ENCODE measurements around the gene URAD. TPM values are rescaled to one million over a fixed set of nuclear protein-coding genes. Genes with fewer than 3 reads are reported as not detected.

URAD gene
- polyA plus RNA-seq, 4 donors = not detected

DNA sequence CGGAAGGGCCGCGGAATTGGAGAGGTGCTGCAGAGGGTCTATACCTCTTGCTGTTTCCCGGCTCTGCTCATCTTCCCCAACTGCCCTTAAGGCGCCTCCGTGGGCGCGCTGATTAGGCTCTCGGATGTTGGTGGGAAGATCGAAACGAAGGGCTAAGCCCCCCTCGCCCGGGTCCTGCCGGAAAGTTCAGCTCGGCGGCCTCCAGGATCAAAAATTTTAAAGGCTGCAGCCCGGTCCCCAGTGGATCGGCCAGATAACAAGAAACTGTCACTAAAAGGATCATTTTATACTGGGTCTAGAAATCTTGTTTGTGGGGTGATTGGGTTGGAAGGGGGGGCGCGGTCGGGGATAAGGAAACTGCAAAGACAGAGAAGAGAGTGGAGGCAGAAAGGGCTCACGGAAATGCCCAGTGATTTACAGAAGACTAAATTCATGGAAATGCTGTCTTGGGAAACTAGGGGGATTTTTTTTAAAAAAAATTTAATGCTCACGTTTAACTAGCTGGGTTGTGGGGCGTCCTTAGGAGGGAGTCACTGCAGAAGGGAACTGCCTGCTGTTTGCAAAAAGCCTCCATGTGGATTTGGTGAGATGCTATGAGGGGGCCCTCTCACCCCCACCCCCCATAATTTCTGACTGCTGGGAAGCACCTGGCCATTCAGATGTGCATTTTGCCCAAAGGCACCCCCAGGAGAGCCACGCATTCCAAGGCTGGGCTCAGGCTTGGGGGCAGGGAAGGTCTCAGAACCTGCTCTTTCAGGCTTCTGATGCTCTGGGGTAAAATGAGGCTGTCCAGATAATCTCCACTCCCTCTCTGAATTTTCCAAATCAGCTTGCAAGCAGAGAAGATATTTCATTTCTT, 27.0 kb downstream of the URAD start:
- DNase-seq (ENCODE audit: low read depth in 4 of 4, low spot score in 3 of 4) = no peak

DNA sequence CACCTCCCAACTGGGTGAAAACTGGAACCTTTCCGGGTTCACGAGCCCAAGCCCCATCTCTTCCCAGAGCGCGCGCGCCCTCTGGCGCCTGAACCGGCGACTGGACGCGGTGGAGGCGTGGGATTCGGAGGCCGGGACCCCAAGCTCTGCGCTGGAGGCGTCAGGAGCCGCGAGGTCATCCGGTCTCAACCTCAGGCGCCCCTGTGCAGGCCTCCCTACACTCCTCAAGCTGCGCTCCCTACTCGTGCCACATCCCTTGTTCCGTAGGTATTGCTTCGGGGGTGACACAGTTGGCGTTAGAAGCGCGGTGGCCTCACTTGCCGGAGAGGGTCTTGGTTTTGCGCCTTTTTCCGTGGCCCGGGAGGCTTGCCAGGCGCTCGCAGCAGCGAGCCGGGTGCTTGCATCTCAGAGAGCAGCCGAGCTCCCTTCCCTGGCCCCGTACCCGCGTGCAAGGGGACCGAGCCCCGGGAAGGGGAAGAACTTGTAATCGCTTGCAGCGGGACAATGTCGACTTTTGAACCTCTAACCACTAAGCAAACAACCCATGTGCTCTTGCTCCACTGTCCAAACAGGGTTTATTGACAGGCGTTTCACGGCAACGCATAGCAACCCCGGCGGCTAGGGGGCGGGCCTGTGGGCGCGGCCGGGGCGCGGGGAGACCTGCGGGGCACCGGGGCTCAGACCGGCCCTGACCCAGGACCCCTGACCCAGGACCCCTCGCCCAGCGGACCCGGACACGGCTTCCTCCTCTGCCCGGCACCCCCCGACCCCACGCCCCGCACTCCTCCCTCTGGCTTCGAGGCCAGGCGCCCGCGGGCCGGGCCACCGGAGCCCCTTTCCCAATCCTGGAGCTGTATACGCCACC, 27.9 kb downstream of the URAD start:
- DNase-seq (ENCODE audit: low read depth in 4 of 4, low spot score in 3 of 4) = no peak

DNA sequence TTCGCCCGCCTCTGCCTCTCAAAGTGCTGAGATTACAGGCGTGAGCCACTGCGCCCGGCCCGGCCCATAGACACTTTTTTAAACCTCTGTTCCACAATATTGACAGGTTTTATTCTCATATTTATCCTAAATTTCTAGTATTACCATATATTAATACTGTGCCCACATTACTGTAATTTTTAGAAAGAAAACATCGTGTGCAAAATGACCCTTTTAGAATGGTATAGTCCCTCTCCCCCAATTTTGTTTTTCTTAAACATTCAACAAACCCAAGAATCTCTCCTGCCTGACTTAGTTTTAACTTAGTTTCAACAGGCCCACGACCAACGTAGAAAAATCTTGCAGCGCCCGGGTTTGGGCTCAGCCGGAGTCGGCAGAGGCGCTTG, 28.5 kb downstream of the URAD start:
- no peak for DNase-seq (ENCODE audit: low read depth in 4 of 4, low spot score in 3 of 4)

DNA sequence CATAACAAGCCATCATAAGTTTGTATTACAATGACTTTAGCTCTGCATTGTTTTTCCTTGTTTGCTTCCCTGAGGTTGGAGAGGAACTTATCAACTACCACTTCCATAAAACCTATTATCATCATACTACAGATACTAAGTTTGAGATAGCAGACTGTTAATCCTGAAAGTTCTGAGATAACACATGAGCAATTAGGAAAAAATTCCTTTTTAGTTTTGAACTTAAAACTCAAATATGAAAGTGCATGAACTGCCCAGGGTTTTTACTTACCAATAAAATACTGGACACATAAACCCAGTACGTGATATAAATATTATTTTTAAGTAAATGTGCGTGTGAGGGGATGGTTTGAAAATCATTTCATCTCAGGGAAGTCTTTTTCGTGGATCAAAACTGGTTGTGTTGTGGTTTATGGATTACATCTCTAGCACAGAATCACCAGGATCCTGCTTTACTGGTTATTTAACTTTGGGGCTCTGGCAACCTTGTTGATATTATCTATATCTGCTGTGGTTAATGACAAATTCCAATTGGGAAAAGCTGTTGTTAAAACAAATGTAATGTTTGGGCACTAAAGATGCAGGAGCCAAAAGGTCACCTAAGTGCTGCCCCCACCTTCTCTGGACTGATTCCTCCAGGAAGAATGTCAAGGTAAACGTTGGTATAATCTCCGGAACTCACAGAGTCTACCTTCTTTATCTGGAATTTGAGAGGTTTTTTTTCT, 31.8 kb downstream of the URAD start:
- DNase-seq (ENCODE audit: low read depth in 4 of 4, low spot score in 3 of 4) = no peak

DNA sequence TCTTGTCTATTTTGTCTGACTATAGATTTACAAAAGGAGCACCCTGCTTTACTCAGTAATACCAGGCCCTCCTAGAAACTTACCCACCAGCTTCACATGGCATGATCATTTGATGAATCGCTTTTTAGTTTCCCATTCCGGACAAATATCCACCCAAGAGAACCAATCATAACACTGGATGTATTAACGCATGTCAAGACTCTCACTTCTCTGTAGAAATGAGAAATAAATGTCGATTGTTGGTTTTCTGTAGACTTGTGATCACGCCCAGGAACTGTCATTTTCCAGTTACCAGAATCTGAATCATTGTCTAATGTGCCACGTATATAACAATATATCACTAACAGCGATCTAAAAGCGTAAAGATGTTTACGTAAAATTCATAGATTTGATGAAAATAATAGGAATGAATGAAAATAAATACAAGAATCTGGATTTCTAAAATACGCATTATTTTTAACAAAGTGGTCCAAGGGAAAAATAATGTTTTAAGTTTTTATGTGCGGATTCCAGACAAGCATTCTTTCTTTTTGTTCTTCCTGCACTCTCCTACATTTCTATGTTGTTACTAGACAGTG, 33.4 kb downstream of the URAD start:
- no peak for DNase-seq (ENCODE audit: low read depth in 4 of 4, low spot score in 3 of 4)

DNA sequence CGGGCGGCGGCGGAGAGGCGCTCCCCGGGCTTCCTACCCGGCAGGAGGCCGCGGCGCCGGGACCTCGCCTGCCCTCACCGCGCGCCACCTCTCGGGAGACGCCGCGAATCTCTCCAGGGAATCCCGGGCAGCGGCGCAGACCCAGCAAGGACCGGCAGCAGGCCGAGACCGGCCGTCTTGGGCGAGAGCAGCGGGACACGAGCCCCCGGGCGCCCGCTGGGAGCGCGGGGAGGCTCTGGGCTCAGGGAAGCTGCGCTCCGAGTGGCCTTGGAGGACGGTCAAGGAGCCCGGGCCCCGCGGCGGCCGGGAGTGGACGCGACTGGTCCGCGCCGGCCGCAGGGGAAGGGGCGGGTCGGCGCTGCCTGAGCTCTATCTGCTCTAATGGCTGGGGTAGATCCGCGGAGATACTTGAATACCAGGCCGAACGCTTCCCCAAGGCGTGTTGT, 34.1 kb downstream of the URAD start:
- no peak for DNase-seq (ENCODE audit: low read depth in 4 of 4, low spot score in 3 of 4)

DNA sequence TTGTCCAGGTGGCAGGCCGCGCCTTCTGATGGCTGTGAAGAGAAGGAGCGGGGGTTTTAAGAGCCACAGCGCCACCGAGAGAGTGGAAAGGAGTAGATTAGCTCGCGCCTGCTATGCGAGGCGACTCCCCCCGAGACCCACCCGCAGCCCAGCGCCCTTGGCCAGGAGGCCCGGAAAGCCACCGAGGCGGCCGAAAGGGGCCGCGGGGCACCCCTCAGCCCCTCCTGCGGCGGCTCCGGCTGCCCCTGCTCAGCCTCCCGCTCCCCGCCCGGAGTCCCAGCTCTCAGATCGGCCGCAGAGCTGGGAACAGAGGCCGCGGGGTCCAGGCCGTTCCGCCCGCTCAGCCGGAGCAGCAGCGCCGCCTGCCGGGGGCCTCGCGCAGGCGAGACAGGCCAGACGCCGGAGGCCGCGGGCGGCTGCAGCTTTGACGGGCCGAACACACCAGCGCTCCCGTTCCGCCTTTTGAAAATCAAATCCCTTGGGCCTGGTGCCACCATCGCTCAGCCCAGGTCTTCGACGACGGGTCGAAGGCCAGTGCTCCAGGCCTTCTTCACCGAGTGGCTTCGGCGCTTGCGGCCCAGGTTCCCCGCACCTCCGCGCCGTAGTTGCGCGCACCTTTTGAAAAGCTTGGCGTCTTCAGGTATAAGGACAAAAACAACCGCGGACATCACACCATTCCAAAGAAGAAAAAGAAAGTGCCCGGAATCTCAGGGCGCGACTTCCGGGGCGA, 34.7 kb downstream of the URAD start:
- peak; percentile 61 to 83 (median 69) for DNase-seq (ENCODE audit: low read depth in 4 of 4, low spot score in 3 of 4)

DNA sequence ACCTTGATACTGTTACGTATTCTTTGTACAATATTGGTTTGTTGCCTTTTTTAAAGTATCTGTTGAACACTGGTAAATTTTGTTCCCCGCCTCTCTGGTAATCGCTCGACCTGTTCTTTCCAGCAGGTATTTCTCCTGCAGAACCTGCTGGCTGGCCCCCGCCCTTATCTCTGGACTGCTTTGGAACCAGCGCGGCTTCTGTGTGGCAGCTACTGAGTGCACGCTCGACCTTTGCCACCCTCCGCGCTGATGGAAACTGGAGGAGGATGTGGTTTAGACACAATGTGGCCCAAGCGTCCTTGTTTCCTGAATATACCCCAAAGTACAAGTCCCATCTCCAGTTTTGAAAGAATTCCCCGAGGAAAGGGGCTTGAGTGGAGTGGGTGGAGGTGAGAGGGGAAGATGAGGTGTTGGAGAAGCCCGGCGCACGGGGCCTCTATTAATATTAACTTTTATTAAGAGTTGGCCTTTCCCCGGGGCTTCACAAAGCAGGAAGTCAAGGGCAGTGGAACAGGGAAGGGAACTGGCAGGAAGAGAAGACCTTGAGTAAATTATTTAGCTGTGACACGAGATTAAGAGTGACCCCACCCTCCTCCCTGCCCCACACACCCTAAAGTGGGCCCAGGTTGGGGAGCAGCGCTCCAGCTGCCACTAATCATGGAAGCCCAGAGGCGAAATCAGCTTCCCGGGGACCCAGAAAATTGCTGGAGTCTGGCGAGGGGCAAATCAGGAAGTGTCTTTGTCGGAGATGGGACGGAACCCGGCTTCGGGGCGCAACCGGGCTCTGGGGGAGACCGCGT, 35.4 kb downstream of the URAD start:
- DNase-seq (ENCODE audit: low read depth in 4 of 4, low spot score in 3 of 4) = no peak

DNA sequence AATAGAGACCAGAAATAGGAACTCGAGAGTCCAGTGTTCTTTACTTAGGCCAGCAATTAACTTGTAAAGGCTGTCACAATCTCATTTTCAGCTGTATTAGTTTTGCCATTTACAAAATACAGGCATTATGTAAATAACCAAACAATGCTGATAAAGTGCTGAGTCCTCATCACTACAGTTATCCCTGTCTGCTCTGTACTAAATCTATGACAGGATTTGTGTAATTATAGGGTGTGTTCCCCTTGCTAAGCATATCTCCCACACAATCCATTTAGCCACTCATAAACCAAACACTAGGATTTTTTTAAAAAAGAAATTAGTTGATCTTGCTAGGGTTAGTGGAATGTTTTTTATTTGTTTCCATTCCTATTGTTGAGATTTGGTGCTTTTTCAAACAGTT, 45.5 kb downstream of the URAD start:
- no peak for DNase-seq (ENCODE audit: low read depth in 4 of 4, low spot score in 3 of 4)

DNA sequence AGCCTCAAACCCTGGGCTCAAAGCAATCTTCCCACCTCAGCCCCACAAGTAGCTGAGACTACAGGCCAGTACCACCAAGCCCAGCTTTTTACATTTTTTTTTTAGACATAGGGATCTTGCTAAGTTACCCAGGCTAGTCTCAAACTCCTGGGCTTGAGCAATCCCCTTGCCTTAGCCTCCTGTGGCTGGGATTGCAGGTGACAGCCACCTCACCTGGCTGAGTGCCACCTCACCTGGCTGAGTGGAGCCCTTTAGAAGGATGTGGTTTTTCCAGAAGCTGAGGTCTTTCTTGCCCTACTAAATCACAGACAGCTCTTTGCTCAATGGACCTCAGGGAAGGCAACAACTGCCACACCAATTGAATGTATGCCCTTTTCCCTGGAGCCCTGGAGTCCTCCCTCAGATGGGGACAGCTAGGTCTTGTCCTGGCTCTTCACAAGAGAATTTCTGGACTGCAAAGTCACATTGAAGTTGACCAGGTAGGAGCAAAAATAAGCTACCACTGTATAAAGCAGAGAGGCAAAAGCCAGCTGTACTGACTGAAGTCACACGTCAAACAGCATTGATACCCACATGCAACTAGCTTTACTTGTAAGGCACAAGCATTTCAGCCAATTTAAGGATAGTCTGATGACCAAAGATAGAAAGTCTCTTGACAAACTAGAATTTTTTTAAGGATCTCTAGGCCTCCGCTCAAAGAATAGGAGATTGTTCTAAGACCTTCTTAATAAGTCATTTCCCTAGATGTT, 54.7 kb downstream of the URAD start:
- no peak for DNase-seq (ENCODE audit: low read depth in 4 of 4, low spot score in 3 of 4)

DNA sequence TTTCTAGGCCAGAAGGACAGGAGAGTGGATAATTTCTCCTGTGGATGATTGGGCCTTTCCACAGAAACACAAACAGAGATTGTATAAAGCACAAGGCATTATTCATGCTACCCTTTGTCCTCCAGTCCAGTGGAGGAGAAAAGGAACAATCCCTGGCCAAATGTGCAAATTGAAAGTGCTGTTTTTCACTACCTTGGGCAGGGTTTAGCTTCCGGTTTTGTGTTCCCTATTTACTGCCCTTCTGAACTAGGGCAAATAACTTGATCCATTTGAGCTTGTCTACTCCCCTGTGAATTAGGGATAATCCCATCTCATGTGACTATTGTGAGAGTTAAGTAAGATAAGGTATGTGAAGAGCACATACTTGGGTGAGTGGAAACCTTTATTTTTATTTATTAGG, 55.4 kb downstream of the URAD start:
- DNase-seq (ENCODE audit: low read depth in 4 of 4, low spot score in 3 of 4) = no peak

DNA sequence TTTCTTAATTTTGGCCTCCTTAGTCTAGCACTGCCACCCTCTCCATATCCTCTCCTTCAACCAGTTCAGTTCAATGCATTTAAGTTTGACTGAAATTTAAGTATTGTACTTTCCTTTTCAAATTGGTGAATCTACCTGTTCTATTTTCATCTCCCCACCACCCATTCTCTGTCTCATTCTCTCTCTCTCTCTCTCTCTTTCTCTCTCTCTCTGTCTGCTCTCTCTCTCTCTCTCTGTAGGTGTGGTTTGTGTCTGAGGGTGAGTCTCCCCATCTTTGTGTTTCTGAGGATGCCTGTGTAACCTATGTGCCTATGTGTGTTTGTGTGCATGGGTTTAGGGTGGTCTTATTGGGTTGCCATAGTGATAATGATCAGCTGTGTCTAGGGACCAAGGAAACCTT, 58.6 kb downstream of the URAD start:
- no peak for DNase-seq (ENCODE audit: low read depth in 4 of 4, low spot score in 3 of 4)

DNA sequence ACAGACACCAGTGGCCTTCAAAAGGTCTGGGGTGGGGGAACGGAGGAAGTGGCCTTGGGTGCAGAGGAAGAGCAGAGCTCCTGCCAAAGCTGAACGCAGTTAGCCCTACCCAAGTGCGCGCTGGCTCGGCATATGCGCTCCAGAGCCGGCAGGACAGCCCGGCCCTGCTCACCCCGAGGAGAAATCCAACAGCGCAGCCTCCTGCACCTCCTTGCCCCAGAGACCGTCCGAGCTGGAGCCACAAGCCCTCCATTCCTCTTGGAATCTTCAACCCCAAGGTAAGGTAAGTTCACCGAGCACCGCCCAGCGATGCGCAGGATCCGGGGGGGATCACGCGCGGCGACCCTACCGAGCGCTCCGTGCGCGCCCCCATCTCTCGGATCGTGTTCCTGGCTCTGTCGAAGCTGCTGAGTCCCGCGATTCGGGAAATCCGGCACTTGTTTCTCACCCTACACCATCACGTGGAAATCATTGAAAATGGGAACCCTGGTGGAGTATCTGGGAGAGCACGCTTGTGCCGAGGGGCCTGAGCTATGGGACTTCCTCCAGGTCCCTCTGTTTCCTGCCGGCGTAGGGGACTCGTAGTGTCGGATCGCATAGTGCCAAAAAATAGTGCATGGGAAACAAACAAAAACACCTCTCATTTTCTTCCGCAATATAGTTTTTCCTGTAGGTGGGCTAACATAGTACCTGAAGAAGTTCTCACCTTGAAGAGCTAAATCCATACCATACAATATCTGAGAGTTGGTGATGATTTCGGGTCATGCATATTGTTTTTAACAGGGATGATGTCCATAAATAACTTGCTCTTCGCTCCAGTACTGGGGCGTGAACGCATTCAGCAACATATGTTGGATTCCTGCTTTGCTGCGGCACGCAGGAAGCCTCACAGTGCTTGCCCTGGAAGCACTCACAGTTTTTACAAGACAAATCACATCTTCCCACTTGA, 59.4 kb downstream of the URAD start:
- DNase-seq (ENCODE audit: low read depth in 4 of 4, low spot score in 3 of 4) = no peak

DNA sequence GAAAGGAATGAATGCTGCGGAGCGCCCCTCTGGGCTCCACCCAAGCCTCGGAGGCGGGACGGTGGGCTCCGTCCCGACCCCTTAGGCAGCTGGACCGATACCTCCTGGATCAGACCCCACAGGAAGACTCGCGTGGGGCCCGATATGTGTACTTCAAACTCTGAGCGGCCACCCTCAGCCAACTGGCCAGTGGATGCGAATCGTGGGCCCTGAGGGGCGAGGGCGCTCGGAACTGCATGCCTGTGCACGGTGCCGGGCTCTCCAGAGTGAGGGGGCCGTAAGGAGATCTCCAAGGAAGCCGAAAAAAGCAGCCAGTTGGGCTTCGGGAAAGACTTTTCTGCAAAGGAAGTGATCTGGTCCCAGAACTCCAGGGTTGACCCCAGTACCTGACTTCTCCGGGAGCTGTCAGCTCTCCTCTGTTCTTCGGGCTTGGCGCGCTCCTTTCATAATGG, 60.1 kb downstream of the URAD start:
- DNase-seq (ENCODE audit: low read depth in 4 of 4, low spot score in 3 of 4) = no peak
